ENCODE measurements around the gene NQO2.

Gene NQO2

GRCh38 chr6:2976060-2976459 lies 23.6 kb upstream of the NQO2 start:
- no peak for FAIRE-seq
- TF ChIP-seq SPI1 (IDR thresholded peaks at IDR 0.05; ENCODE audit: low read depth, low read length) (no peak), POLR2AphosphoS5 (IDR thresholded peaks at IDR 0.05; ENCODE audit: low read depth, low read length) (no peak), TAF1 (IDR thresholded peaks at IDR 0.05; ENCODE audit: low read depth, low read length) (no peak), POU2F2 (IDR thresholded peaks at IDR 0.05; ENCODE audit: low read depth, low read length) (no peak), PAX5 (IDR thresholded peaks at IDR 0.05; ENCODE audit: insufficient read depth, low read length, severe bottlenecking) (no peak), POLR2A (IDR thresholded peaks at IDR 0.05; ENCODE audit: low read depth, low read length) (no peak)
- DNase-seq (ENCODE audit: insufficient read length, low spot score), result no peak

GRCh38 chr6:2976571-2977085 lies 23.1 kb upstream of the NQO2 start:
- no peak for DNase-seq (ENCODE audit: insufficient read length, low spot score)
- no peak for FAIRE-seq
- TF ChIP-seq TAF1 (IDR thresholded peaks at IDR 0.05; ENCODE audit: low read depth, low read length) (no peak), PAX5 (IDR thresholded peaks at IDR 0.05; ENCODE audit: insufficient read depth, low read length, severe bottlenecking) (no peak), POLR2AphosphoS5 (IDR thresholded peaks at IDR 0.05; ENCODE audit: low read depth, low read length) (no peak), SPI1 (IDR thresholded peaks at IDR 0.05; ENCODE audit: low read depth, low read length) (no peak), POU2F2 (IDR thresholded peaks at IDR 0.05; ENCODE audit: low read depth, low read length) (no peak), POLR2A (IDR thresholded peaks at IDR 0.05; ENCODE audit: low read depth, low read length) (no peak)

GRCh38 chr6:2977290-2977689 lies 22.4 kb upstream of the NQO2 start:
- FAIRE-seq (no peak), DNase-seq (ENCODE audit: insufficient read length, low spot score) (no peak)
- TF ChIP-seq SPI1 (IDR thresholded peaks at IDR 0.05; ENCODE audit: low read depth, low read length) (no peak), POLR2AphosphoS5 (IDR thresholded peaks at IDR 0.05; ENCODE audit: low read depth, low read length) (no peak), TAF1 (IDR thresholded peaks at IDR 0.05; ENCODE audit: low read depth, low read length) (no peak), POLR2A (IDR thresholded peaks at IDR 0.05; ENCODE audit: low read depth, low read length) (no peak), POU2F2 (IDR thresholded peaks at IDR 0.05; ENCODE audit: low read depth, low read length) (no peak), PAX5 (IDR thresholded peaks at IDR 0.05; ENCODE audit: insufficient read depth, low read length, severe bottlenecking) (no peak)

GRCh38 chr6:2977799-2978590 lies 21.7 kb upstream of the NQO2 start:
- DNase-seq (ENCODE audit: insufficient read length, low spot score) (no peak), FAIRE-seq (no peak)
- no peak for TF ChIP-seq PAX5 (IDR thresholded peaks at IDR 0.05; ENCODE audit: insufficient read depth, low read length, severe bottlenecking)
- TF ChIP-seq POLR2A (IDR thresholded peaks at IDR 0.05; ENCODE audit: low read depth, low read length), result no peak
- no peak for TF ChIP-seq SPI1 (IDR thresholded peaks at IDR 0.05; ENCODE audit: low read depth, low read length)
- no peak for TF ChIP-seq POU2F2 (IDR thresholded peaks at IDR 0.05; ENCODE audit: low read depth, low read length)
- no peak for TF ChIP-seq POLR2AphosphoS5 (IDR thresholded peaks at IDR 0.05; ENCODE audit: low read depth, low read length)
- TF ChIP-seq TAF1 (IDR thresholded peaks at IDR 0.05; ENCODE audit: low read depth, low read length), result no peak

- DNase-seq (ENCODE audit: insufficient read length, low spot score) (no peak), FAIRE-seq (no peak)
- TF ChIP-seq POLR2AphosphoS5 (IDR thresholded peaks at IDR 0.05; ENCODE audit: low read depth, low read length) (no peak), TAF1 (IDR thresholded peaks at IDR 0.05; ENCODE audit: low read depth, low read length) (no peak), PAX5 (IDR thresholded peaks at IDR 0.05; ENCODE audit: insufficient read depth, low read length, severe bottlenecking) (no peak), POU2F2 (IDR thresholded peaks at IDR 0.05; ENCODE audit: low read depth, low read length) (no peak), SPI1 (IDR thresholded peaks at IDR 0.05; ENCODE audit: low read depth, low read length) (no peak), POLR2A (IDR thresholded peaks at IDR 0.05; ENCODE audit: low read depth, low read length) (no peak)
Observed at GRCh38 chr6:2978923-2979322, 20.8 kb upstream of the NQO2 start.

- no peak for FAIRE-seq
- DNase-seq (ENCODE audit: insufficient read length, low spot score), result no peak
- TF ChIP-seq TAF1 (IDR thresholded peaks at IDR 0.05; ENCODE audit: low read depth, low read length) (no peak), PAX5 (IDR thresholded peaks at IDR 0.05; ENCODE audit: insufficient read depth, low read length, severe bottlenecking) (no peak), POU2F2 (IDR thresholded peaks at IDR 0.05; ENCODE audit: low read depth, low read length) (no peak), SPI1 (IDR thresholded peaks at IDR 0.05; ENCODE audit: low read depth, low read length) (no peak), POLR2A (IDR thresholded peaks at IDR 0.05; ENCODE audit: low read depth, low read length) (no peak), POLR2AphosphoS5 (IDR thresholded peaks at IDR 0.05; ENCODE audit: low read depth, low read length) (no peak)
Observed at GRCh38 chr6:2979819-2980464, 19.8 kb upstream of the NQO2 start.

GRCh38 chr6:2980465-2980855 lies 19.2 kb upstream of the NQO2 start:
- DNase-seq (ENCODE audit: insufficient read length, low spot score) (no peak), FAIRE-seq (no peak)
- TF ChIP-seq POU2F2 (IDR thresholded peaks at IDR 0.05; ENCODE audit: low read depth, low read length) (no peak), POLR2A (IDR thresholded peaks at IDR 0.05; ENCODE audit: low read depth, low read length) (no peak), POLR2AphosphoS5 (IDR thresholded peaks at IDR 0.05; ENCODE audit: low read depth, low read length) (no peak), PAX5 (IDR thresholded peaks at IDR 0.05; ENCODE audit: insufficient read depth, low read length, severe bottlenecking) (no peak), SPI1 (IDR thresholded peaks at IDR 0.05; ENCODE audit: low read depth, low read length) (no peak), TAF1 (IDR thresholded peaks at IDR 0.05; ENCODE audit: low read depth, low read length) (no peak)

- TF ChIP-seq POLR2A (IDR thresholded peaks at IDR 0.05; ENCODE audit: low read depth, low read length) (no peak), SPI1 (IDR thresholded peaks at IDR 0.05; ENCODE audit: low read depth, low read length) (no peak), TAF1 (IDR thresholded peaks at IDR 0.05; ENCODE audit: low read depth, low read length) (no peak), POU2F2 (IDR thresholded peaks at IDR 0.05; ENCODE audit: low read depth, low read length) (no peak), PAX5 (IDR thresholded peaks at IDR 0.05; ENCODE audit: insufficient read depth, low read length, severe bottlenecking) (no peak), POLR2AphosphoS5 (IDR thresholded peaks at IDR 0.05; ENCODE audit: low read depth, low read length) (no peak)
- DNase-seq (ENCODE audit: insufficient read length, low spot score), result no peak
- FAIRE-seq, result no peak
Observed at GRCh38 chr6:2982426-2983117, 17.1 kb upstream of the NQO2 start.
